Stomach (tissue), 4 donors: ENCODE data around the gene SDSL.

Experiments used
- EP300 ChIP-seq: sonication (generic); formaldehyde crosslinking; IDR thresholded peaks from one replicate; pipeline ENCODE4 v1.6.1; 2017; ENCODE audit warnings: antibody characterized with exemption
- POLR2A ChIP-seq, 4 donors: fragments of 450-650 bp; IDR thresholded peaks; one replicate each; pipeline ENCODE4 v1.6.1; 2016; ENCODE audit warnings: antibody characterized with exemption in 4 of 4, control low read depth in 2 of 4, mild to moderate bottlenecking in 1 of 4, moderate library complexity in 1 of 4
- TF ChIP-seq, protein P1 (sequence below), 7 experiments: fragments of 450-650 bp in 4 of 7; fragments of 200-600 bp in 3 of 7; sonication (generic) in 3 of 7; IDR thresholded peaks; one replicate each; pipeline ENCODE4 v1.5.1; 2016 to 2019; ENCODE audit warnings: antibody characterized with exemption in 7 of 7, control low read depth in 2 of 7, mild to moderate bottlenecking in 1 of 7

GRCh38 chr12:113403435-113404415 is 18.5 kb upstream of the SDSL start, which contains the start of gene SDS:
- TF ChIP-seq EP300, result no peak
- TF ChIP-seq, protein P1, sequence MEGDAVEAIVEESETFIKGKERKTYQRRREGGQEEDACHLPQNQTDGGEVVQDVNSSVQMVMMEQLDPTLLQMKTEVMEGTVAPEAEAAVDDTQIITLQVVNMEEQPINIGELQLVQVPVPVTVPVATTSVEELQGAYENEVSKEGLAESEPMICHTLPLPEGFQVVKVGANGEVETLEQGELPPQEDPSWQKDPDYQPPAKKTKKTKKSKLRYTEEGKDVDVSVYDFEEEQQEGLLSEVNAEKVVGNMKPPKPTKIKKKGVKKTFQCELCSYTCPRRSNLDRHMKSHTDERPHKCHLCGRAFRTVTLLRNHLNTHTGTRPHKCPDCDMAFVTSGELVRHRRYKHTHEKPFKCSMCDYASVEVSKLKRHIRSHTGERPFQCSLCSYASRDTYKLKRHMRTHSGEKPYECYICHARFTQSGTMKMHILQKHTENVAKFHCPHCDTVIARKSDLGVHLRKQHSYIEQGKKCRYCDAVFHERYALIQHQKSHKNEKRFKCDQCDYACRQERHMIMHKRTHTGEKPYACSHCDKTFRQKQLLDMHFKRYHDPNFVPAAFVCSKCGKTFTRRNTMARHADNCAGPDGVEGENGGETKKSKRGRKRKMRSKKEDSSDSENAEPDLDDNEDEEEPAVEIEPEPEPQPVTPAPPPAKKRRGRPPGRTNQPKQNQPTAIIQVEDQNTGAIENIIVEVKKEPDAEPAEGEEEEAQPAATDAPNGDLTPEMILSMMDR (IDR thresholded peaks at IDR 0.05), result no peak
- TF ChIP-seq POLR2A (IDR thresholded peaks at IDR 0.05), result no peak
